ENCODE data around the gene CLDN1.
A peak's percentile ranks its signal among the peaks of the same experiment; 100 is the strongest.
"Not testable (repeated sequence)": the region's sequence is repeated elsewhere in the genome, so short reads cannot be mapped to it uniquely, and the experiment has no call there.

Gene CLDN1

GRCh38 chr3:190289989-190290388 is 32.3 kb downstream of the CLDN1 start:
- no peak for DNase-seq

GRCh38 chr3:190288836-190289235 is 33.4 kb downstream of the CLDN1 start:
- DNase-seq = no peak

- DNase-seq = no peak
Measured at GRCh38 chr3:190286014-190286413, 36.2 kb downstream of the CLDN1 start.

- no peak for DNase-seq
Measured at GRCh38 chr3:190281308-190282051, 40.8 kb downstream of the CLDN1 start.

- DNase-seq = no peak
Measured at GRCh38 chr3:190279690-190280089, 42.6 kb downstream of the CLDN1 start.

- no peak for DNase-seq
Measured at GRCh38 chr3:190272747-190273146, 49.5 kb downstream of the CLDN1 start.

GRCh38 chr3:190269101-190269500 is 53.1 kb downstream of the CLDN1 start:
- DNase-seq = no peak

- not testable (repeated sequence) for DNase-seq
Measured at GRCh38 chr3:190267464-190267863, 54.8 kb downstream of the CLDN1 start.

GRCh38 chr3:190266913-190267290 is 55.3 kb downstream of the CLDN1 start:
- no peak for DNase-seq

GRCh38 chr3:190266265-190266912 is 55.9 kb downstream of the CLDN1 start:
- no peak for DNase-seq

- no peak for DNase-seq
Measured at GRCh38 chr3:190265796-190266195, 56.5 kb downstream of the CLDN1 start.

- peak; percentile 19 for DNase-seq
Measured at GRCh38 chr3:190265126-190265525, 57.1 kb downstream of the CLDN1 start.

- DNase-seq = no peak
Measured at GRCh38 chr3:190261740-190262139, 60.5 kb downstream of the CLDN1 start.

- no peak for DNase-seq
Measured at GRCh38 chr3:190261015-190261414, 61.2 kb downstream of the CLDN1 start.

GRCh38 chr3:190260301-190260700 is 61.9 kb downstream of the CLDN1 start:
- no peak for DNase-seq

- no peak for DNase-seq
Measured at GRCh38 chr3:190258634-190259033, 63.6 kb downstream of the CLDN1 start.
